ENCODE measurements around the gene FA2H. TPM values are rescaled to one million over a fixed set of nuclear protein-coding genes. Genes with fewer than 3 reads are reported as not detected.

The FA2H gene
- total and polyA plus RNA-seq, 2 of the 13 experiments (the other 11 are each of a cell fraction or from before 2014, with no cell fraction given), result 0.20 TPM; not detected in 1

- TF ChIP-seq, protein P1, sequence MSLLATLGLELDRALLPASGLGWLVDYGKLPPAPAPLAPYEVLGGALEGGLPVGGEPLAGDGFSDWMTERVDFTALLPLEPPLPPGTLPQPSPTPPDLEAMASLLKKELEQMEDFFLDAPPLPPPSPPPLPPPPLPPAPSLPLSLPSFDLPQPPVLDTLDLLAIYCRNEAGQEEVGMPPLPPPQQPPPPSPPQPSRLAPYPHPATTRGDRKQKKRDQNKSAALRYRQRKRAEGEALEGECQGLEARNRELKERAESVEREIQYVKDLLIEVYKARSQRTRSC (CRISPR knock-in tag; IDR thresholded peaks at IDR 0.05; ENCODE audit: low read depth), result 0 out of 2 replicates have a peak, but pooled peaks have one; percentile 93
- no peak for TF ChIP-seq RERE (CRISPR knock-in tag; IDR thresholded peaks at IDR 0.05; ENCODE audit: low read depth)
- TF ChIP-seq TAF1 (CRISPR knock-in tag; IDR thresholded peaks at IDR 0.05), result no peak
- TF ChIP-seq ZNF160 (CRISPR knock-in tag; IDR thresholded peaks at IDR 0.05), result no peak
- 0 out of 2 replicates have a peak, but pooled peaks have one; percentile 30 for TF ChIP-seq SPEN (CRISPR knock-in tag; IDR thresholded peaks at IDR 0.05; ENCODE audit: low read depth)
- TF ChIP-seq RBFOX2 (IDR thresholded peaks at IDR 0.05; ENCODE audit: low read depth, low read length), result no peak
- TF ChIP-seq ETV5 (CRISPR knock-in tag; IDR thresholded peaks at IDR 0.05; ENCODE audit: borderline replicate concordance), result no peak
- 0 out of 2 replicates have a peak, but pooled peaks have one; percentile 16 for TF ChIP-seq MIER2 (CRISPR knock-in tag; IDR thresholded peaks at IDR 0.05)
- 0 out of 2 replicates have a peak, but pooled peaks have one; percentile 25 for TF ChIP-seq HMG20B (CRISPR knock-in tag; conservative IDR thresholded peaks at IDR 0.05)
- TF ChIP-seq ARNT2 (CRISPR knock-in tag; IDR thresholded peaks at IDR 0.05; ENCODE audit: low read depth), result 0 out of 2 replicates have a peak, but pooled peaks have one; percentile 4
- 0 out of 2 replicates have a peak, but pooled peaks have one; percentile 24 for TF ChIP-seq DNMT1 (CRISPR knock-in tag; IDR thresholded peaks at IDR 0.05)
- TF ChIP-seq TMF1 (CRISPR knock-in tag; IDR thresholded peaks at IDR 0.05; ENCODE audit: low read depth), result no peak
- TF ChIP-seq EP300 (IDR thresholded peaks at IDR 0.05; ENCODE audit: low read depth in 2 of 2, low read length in 2 of 2), result no peak
- TF ChIP-seq EP300 (CRISPR knock-in tag; IDR thresholded peaks at IDR 0.05; ENCODE audit: borderline replicate concordance), result no peak
- TF ChIP-seq KLF9 (CRISPR knock-in tag; IDR thresholded peaks at IDR 0.05; ENCODE audit: low read depth), result no peak
- TF ChIP-seq ZNF670 (CRISPR knock-in tag; IDR thresholded peaks at IDR 0.05; ENCODE audit: borderline replicate concordance), result no peak
- no peak for TF ChIP-seq ZNF761 (CRISPR knock-in tag; conservative IDR thresholded peaks at IDR 0.05)
- TF ChIP-seq EED (CRISPR knock-in tag; IDR thresholded peaks at IDR 0.05), result no peak
- TF ChIP-seq NFE2L1 (CRISPR knock-in tag; IDR thresholded peaks at IDR 0.05; ENCODE audit: borderline replicate concordance), result no peak
- 0 out of 2 replicates have a peak, but pooled peaks have one; percentile 47 for TF ChIP-seq BATF2 (CRISPR knock-in tag; IDR thresholded peaks at IDR 0.05)
- peak; percentile 19; the same call in 1 of the 2 replicates for TF ChIP-seq WIZ (CRISPR knock-in tag; IDR thresholded peaks at IDR 0.05)
- no peak for TF ChIP-seq MEIS1 (CRISPR knock-in tag; IDR thresholded peaks at IDR 0.05; ENCODE audit: borderline replicate concordance)
- no peak for TF ChIP-seq TEAD2 (CRISPR knock-in tag; IDR thresholded peaks at IDR 0.05)
- TF ChIP-seq TEAD3 (CRISPR knock-in tag; optimal IDR thresholded peaks at IDR 0.05; ENCODE audit: borderline replicate concordance), result peak; percentile 52
- 0 out of 2 replicates have a peak, but pooled peaks have one; percentile 18 for TF ChIP-seq SMAD9 (CRISPR knock-in tag; IDR thresholded peaks at IDR 0.05)
- no peak for TF ChIP-seq ZNF792 (CRISPR knock-in tag; IDR thresholded peaks at IDR 0.05)
- no peak for TF ChIP-seq CBX5 (CRISPR knock-in tag; IDR thresholded peaks at IDR 0.05; ENCODE audit: borderline replicate concordance)
Measured at GRCh38 chr16:74700116-74700437, 74.5 kb downstream of the FA2H start (continued).
